ENCODE measurements around the gene ZDHHC1.

DNA sequence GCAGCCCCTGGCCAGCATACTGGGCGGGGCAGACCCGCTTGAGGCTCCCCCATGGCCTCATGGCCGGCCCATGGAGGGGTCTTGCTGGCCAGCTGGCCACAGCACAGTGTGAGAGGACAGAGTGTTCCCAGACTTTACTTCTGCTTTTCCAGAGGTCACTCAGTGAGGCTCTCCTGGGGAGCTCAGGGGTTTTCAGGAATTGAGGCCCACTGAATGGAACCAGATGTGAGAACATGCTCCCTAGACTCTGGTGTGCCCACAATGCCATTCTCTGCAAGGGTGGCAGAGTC is 43.5 kb upstream of the ZDHHC1 start:
- TF ChIP-seq, protein P1, sequence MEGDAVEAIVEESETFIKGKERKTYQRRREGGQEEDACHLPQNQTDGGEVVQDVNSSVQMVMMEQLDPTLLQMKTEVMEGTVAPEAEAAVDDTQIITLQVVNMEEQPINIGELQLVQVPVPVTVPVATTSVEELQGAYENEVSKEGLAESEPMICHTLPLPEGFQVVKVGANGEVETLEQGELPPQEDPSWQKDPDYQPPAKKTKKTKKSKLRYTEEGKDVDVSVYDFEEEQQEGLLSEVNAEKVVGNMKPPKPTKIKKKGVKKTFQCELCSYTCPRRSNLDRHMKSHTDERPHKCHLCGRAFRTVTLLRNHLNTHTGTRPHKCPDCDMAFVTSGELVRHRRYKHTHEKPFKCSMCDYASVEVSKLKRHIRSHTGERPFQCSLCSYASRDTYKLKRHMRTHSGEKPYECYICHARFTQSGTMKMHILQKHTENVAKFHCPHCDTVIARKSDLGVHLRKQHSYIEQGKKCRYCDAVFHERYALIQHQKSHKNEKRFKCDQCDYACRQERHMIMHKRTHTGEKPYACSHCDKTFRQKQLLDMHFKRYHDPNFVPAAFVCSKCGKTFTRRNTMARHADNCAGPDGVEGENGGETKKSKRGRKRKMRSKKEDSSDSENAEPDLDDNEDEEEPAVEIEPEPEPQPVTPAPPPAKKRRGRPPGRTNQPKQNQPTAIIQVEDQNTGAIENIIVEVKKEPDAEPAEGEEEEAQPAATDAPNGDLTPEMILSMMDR (IDR thresholded peaks at IDR 0.05; ENCODE audit: low read depth, low read length): no peak
- no peak for TF ChIP-seq EZH2phosphoT487 (IDR thresholded peaks at IDR 0.05; ENCODE audit: low read depth)

Data from OCI-LY3 (cell line).